NCI-H2107 treated with DMSO at 0.1 percent for 48 hours (cell line): ENCODE results near the gene LCE1E.
A peak's percentile ranks its signal among the peaks of the same experiment; 100 is the strongest.

ENCODE experiments used
- DNase-seq: peaks from one replicate; lab custom pipeline; 2025; ENCODE audit not compliant: unreplicated experiment; lab: John Stamatoyannopoulos, UW

Gene LCE1E

DNA sequence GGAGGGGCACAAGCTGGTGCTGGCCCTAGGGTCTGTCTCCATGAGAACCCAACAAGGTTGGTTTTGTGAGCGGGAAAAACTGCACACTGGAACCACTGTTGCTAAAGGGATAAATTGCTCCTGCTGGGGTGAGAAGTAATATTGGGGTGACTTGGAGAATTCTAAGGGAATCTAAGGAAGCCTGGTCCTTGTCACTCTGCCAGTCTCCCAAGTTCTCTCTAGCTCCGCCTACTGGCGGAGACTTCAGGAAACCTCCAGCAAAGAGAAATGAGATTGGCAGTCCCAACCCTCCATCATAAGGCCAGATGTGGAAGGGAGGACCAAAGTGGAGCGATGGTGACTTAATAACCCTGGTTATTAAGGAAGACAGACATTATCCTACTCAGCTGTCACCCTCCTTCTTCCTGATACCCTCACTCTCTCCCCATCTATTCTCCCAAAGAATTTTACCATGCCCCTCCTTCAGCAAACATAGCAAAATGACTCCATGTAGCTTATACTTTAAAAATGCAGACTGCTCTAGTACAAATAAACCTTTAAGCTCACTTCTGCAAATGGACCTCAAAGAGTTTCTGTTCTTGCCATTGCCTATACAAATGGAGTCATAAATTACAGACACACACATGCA lies 8.4 kb upstream of the LCE1E start:
- no peak for DNase-seq

- no peak for DNase-seq
Measured at GRCh38 chr1:152783095-152783494, 3.0 kb upstream of the LCE1E start.

- DNase-seq: no peak
Measured at GRCh38 chr1:152795686-152796085, 9.6 kb downstream of the LCE1E start.

DNA sequence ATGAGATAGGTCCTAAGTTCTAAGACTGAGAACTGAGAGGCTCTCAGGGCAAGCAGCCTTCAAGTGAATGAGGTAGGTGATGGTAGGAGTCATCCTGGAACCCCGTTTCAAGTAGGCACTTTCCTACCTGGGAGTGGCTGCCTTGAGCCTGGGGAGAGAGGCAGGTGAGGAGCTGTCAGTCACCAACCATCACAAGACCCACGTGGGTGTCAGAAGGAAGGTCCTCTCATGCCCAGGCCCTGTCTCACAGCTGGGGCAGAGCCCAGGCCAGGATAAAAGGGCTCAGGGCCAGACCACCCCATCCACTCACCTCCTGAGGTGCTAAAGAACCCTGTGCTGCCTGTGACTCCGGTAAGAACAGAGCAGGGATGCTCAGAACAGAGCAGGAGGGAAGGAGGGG lies 10.4 kb downstream of the LCE1E start, which contains the start of gene LCE1D:
Gene LCE1D, plus strand, starts transcription at position 301 of the 400 bp plus-strand sequence. CDS start 1,074 bp downstream, outside the sequence.
- no peak for DNase-seq

DNA sequence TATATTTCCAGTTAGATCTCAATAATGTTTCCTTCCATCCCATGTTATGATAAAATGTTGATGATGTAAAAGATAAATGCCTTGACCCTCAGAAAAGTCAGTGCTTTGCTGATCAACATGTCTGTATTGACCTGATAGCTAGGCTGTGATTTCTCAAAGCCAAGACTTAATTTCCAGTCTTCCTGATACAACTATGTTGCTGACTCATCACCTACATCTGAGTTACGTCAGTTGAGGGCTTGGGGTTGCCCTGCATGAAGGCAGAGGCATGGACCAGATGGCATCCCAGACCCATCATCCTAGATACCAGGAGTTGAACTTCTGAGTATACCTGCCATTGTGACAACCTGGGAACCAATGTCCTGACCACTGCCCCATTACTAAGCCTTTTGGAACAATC lies 15.3 kb downstream of the LCE1E start:
- DNase-seq: no peak

DNA sequence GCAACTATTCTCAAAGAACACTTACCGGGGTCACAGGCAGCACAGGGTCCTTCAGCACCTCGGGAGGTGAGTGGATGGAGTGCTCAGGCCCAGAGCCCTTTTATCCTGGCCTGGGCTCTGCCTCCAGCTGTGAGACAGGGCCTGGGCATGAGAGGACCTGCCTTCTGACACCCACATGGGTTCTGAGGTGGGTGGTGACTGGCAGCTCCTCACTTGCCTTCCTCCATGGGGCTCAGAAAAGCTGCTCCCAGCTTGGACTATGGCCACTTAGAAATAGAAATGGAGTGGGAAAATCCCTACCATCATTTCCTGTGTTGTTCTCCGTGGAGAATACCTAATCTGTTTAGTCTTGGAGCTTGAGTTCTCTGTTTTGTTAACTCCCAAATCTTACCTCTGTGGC lies 20.5 kb downstream of the LCE1E start, which contains the start of gene LCE1C:
Gene LCE1C, minus strand, starts transcription at position 76 of the 400 bp plus-strand sequence. CDS start 1,173 bp downstream, outside the sequence.
- no peak for DNase-seq

DNA sequence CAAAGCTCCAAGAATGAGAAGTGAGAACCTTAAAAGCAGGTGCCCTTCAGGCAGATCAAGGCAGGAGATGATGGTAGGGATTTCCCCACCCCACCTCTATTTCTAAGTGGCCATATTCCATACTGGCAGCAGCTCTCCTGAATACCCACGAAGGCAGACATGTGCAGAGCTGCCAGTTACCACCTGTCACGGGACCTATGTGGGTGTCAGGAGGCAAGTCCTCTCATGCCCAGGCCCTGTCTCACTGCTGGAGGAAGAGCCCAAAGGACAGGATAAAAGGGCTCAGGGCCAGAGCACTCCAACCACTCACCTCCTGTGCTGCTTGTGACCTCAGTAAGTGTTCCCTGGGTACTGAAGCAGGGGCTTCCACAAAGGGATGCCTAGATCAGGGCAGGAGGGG lies 25.0 kb downstream of the LCE1E start:
- DNase-seq: no peak

GRCh38 chr1:152811671-152812070 lies 25.6 kb downstream of the LCE1E start, which contains the start of gene LCE1B:
LCE1B (plus strand) TSS chr1:152811971; CDS start chr1:152812447, 476 bp downstream.
- DNase-seq: no peak

DNA sequence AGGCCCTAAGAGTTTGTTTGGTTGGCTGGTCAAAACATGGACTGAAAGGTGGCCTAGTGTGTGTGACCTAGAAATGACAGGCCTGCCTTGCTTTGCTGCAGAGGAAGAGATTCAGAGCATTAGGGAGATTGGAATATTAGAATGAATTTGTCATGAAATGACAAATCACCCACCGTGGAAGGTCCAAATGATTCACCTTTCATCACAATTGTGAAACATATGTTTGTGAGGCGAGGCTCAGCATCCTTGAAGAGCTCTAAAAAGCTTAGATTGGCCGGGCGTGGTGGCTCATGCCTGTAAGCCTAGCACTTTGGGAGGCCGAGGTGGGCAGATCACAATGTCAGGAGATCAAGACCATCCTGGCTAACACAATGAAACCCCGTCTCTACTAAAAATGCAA lies 31.3 kb downstream of the LCE1E start:
- no peak for DNase-seq

DNA sequence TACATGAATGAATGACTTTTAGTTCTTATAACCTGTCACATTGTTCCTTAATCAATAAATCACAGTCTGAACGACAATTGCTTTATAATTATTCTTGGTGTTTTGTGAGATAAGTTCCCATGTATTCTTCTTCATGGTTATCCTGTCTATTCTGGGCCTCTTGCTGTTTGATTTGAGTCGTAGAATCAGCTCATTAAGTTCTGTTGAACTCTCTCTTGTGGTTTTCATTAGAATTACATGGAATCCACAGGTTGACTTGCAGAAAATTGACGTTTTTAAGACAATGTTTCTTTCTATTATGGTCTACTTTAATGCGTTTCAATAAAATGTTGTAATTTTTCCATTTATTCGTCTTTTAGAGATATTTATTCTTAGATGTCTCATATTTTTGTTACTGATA lies 37.2 kb downstream of the LCE1E start:
- peak; percentile 9 for DNase-seq

DNA sequence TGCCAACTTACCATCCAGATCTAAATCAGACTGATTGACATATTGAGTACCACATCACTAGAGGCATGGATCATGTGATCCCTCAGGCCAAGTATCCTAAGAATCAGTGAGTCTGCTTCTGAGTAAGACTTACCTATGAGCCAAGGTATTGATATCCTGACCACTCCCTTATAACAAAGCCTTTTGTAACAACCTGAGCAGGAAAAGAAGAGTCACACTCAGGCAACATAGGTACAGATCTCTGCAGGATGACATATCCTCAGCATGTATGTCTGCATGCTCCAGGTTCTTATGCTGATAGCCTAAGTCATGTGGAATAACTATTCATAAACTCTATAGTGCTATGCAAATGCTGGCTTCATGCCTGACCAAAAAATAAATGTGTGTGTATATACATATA lies 38.9 kb downstream of the LCE1E start:
- DNase-seq: no peak

DNA sequence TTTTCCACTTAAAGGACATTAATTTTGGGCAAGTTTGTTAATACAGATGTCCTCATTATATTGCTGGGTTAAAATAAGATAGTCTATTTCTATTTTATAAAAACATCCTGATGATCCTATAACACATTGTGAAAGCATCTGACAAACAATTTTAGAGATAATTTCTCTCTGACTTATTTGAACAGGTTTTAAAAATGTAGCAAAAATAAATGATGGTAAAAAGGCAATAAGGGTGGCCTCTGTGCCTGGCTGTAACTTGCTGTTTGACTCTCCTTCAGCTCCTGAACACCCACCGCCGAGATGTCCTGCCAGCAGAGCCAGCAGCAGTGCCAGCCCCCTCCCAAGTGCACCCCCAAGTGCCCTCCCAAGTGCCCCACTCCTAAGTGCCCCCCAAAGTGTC lies 41.1 kb downstream of the LCE1E start, which contains the start of gene LCE1A:
Gene LCE1A, plus strand, starts transcription at position 301 of the 400 bp plus-strand sequence. Its CDS starts 0 bp downstream, at position 301.
- DNase-seq: no peak

GRCh38 chr1:152836870-152837269 lies 50.8 kb downstream of the LCE1E start:
- DNase-seq: no peak
